Esophagus squamous epithelium (tissue), 5 donors: ENCODE measurements around the gene WNK2. TPM values are rescaled to one million over a fixed set of nuclear protein-coding genes. Genes with fewer than 3 reads are reported as not detected.
A peak's percentile ranks its signal among the peaks of the same experiment; 100 is the strongest.

Source experiments
- DNase-seq: peaks from one replicate; lab custom pipeline; 2025; lab: John Stamatoyannopoulos, UW
- H3K27ac ChIP-seq, 4 donors: fragments of 200-600 bp; sonication (generic); one replicate each; pipeline ENCODE4 v1.5.1; 2016 to 2019; ENCODE audit warnings: mild to moderate bottlenecking in 1 of 4
- H3K27me3 ChIP-seq, 4 donors: fragments of 200-600 bp; sonication (generic); 1 replicate in 3 of 4; 2 replicates in 1 of 4; pipeline versions ENCODE4 v1.5.1 to v1.6.0; 2017 to 2021; ENCODE audit warnings: antibody characterized with exemption in 1 of 4
- H3K36me3 ChIP-seq, 3 donors: fragments of 200-600 bp; sonication (generic); one replicate each; pipeline ENCODE4 v1.5.1; 2016 to 2019
- H3K4me1 ChIP-seq, 3 donors: fragments of 200-600 bp; sonication (generic); one replicate each; pipeline ENCODE4 v1.5.1; 2017 to 2019
- H3K4me3 ChIP-seq, 4 donors: fragments of 200-600 bp; sonication (generic); 1 replicate in 3 of 4; 2 replicates in 1 of 4; pipeline ENCODE4 v1.5.1; 2016 to 2019; ENCODE audit warnings: mild to moderate bottlenecking in 2 of 4, moderate library complexity in 1 of 4
- H3K9me3 ChIP-seq, 3 donors: fragments of 200-600 bp; sonication (generic); one replicate each; pipeline ENCODE4 v1.5.1; 2016 to 2019
- CTCF ChIP-seq, 6 experiments: fragments of 450-650 bp in 4 of 6; fragments of 200-600 bp in 2 of 6; sonication (generic) in 2 of 6; IDR thresholded peaks; one replicate each; pipeline ENCODE4 v1.5.1; 2016 to 2019; ENCODE audit warnings: antibody characterized with exemption in 6 of 6, mild to moderate bottlenecking in 4 of 6, moderate library complexity in 4 of 6
- POLR2A ChIP-seq, 4 donors: fragments of 450-650 bp; IDR thresholded peaks; one replicate each; pipeline ENCODE4 v1.6.1; 2017; ENCODE audit warnings: antibody characterized with exemption in 4 of 4, mild to moderate bottlenecking in 4 of 4, moderate library complexity in 3 of 4
- WGBS, 2 donors: methylation state at CpG; one replicate each; pipeline ENCODE4 v1.1.5; 2018; 5-methylcytosine and 5-hydroxymethylcytosine counted together
- intact Hi-C: fragments of 100-400 bp; cut with DNase I; formaldehyde crosslinking; loops from one replicate; pipeline ENCODE4 v1.15.0; 2022
- total RNA-seq, 4 donors: library from RNA; depleted of rRNA; stranded (reverse); fragments of >200 nt; gene quantifications; one replicate each; pipeline ENCODE4 v1.1.0, GENCODE V29; 2016
- donor health status: DM: yes; HTN: yes; CAD: no.

WNK2 gene
- total RNA-seq, 4 donors from 2014 or later = 0.40 to 8.8 (median 5.2) TPM

- TF ChIP-seq CTCF (IDR thresholded peaks at IDR 0.05) = no peak
- TF ChIP-seq POLR2A (IDR thresholded peaks at IDR 0.05) = no peak
- no peak for DNase-seq
- no peaks in the 10 kb centered on the region for H3K36me3 ChIP-seq
- no peak overlapping the region for H3K4me3 ChIP-seq
- H3K27me3 ChIP-seq = peaks cover 0 to 37% (median 3%) of the 10 kb centered on the region in 4 donors
- H3K4me1 ChIP-seq = peaks cover 12 to 47% (median 14%) of the 10 kb centered on the region in 3 donors
- H3K9me3 ChIP-seq = no peaks in the 10 kb centered on the region
- WGBS, 2 donors = 60 to 63% methylated on average over 8 to 9 of the region's 14 CpGs
- intact Hi-C loops = no loop called here
- peak overlapping the region in 3 of 4 donors; percentile 14 to 44 (median 17) for H3K27ac ChIP-seq
Observed at GRCh38 chr9:93188426-93189368, 4.8 kb downstream of the WNK2 start.

GRCh38 chr9:93189369-93190132 is 5.6 kb downstream of the WNK2 start:
- no peak for DNase-seq
- H3K36me3 ChIP-seq = no peaks in the 10 kb centered on the region
- WGBS, 2 donors = 70 to 77% methylated on average over 2 to 9 of the region's 21 CpGs
- peaks cover 0 to 29% (median 1%) of the 10 kb centered on the region in 4 donors for H3K27me3 ChIP-seq
- peaks cover 6 to 43% (median 15%) of the 10 kb centered on the region in 3 donors for H3K4me1 ChIP-seq
- intact Hi-C loops = no loop called here
- no peak overlapping the region for H3K4me3 ChIP-seq
- H3K9me3 ChIP-seq = no peaks in the 10 kb centered on the region
- TF ChIP-seq CTCF (IDR thresholded peaks at IDR 0.05) (no peak), POLR2A (IDR thresholded peaks at IDR 0.05) (no peak)
- H3K27ac ChIP-seq = peak overlapping the region in 2 of 4 donors; percentile 14 to 44

- H3K4me3 ChIP-seq = no peak overlapping the region
- 50 to 83% methylated on average over 2 to 9 of the region's 12 CpGs for WGBS, 2 donors
- no peak for TF ChIP-seq POLR2A (IDR thresholded peaks at IDR 0.05)
- no peak for TF ChIP-seq CTCF (IDR thresholded peaks at IDR 0.05)
- H3K36me3 ChIP-seq = no peaks in the 10 kb centered on the region
- DNase-seq = no peak
- H3K4me1 ChIP-seq = peaks cover 0 to 39% (median 15%) of the 10 kb centered on the region in 3 donors
- H3K9me3 ChIP-seq = no peaks in the 10 kb centered on the region
- H3K27me3 ChIP-seq = peaks cover 0 to 23% (median 0%) of the 10 kb centered on the region in 4 donors
- intact Hi-C loops = no loop called here
- H3K27ac ChIP-seq = no peak overlapping the region
Observed at GRCh38 chr9:93190133-93190525, 6.2 kb downstream of the WNK2 start.

- Histone ChIP-seq H3K27me3 (peaks cover 0 to 16% (median 0%) of the 10 kb centered on the region in 4 donors), H3K4me3 (no peak overlapping the region), H3K4me1 (peaks cover 0 to 32% (median 15%) of the 10 kb centered on the region in 3 donors), H3K27ac (no peak overlapping the region), H3K9me3 (no peaks in the 10 kb centered on the region), H3K36me3 (no peaks in the 10 kb centered on the region)
- intact Hi-C loops = no loop called here
- no peak for DNase-seq
- 89% methylated on average over 8 to 9 of the region's 17 CpGs for WGBS, 2 donors
- TF ChIP-seq POLR2A (IDR thresholded peaks at IDR 0.05) (no peak), CTCF (IDR thresholded peaks at IDR 0.05) (no peak)
Observed at GRCh38 chr9:93190656-93191353, 6.9 kb downstream of the WNK2 start.
